ENCODE results near the gene OR6K3. TPM values are rescaled to one million over a fixed set of nuclear protein-coding genes. Genes with fewer than 3 reads are reported as not detected.

The OR6K3 gene
- total and polyA plus RNA-seq, 2 of the 13 experiments (the other 11 are each of a cell fraction or from before 2014, with no cell fraction given): not detected

DNA sequence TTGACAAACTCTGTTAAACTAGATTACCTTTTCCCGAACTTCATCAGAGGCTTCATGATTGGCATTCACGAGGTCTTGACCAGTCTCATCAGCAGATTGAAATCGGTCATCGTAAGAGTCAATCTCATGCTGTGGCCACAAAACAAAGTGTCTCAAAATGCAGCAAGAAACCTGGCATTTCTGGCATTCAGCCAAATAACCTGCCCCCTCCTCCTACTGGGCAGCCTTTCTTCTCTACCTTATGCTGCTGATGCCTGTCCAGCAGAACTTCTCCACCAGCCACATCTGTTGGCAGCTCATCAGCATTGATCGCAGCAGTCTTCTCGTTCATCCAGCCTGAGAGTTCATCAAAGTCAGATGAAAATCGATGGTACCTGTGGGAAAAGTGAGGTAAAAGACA lies 46.2 kb downstream of the OR6K3 start:
- in situ Hi-C loops (cut with HindIII; ENCODE audit: extremely low pct_ligation_motif_present, low pct_unique_long_range_greater_than_20kb): no loop called here
- no TSS peak for BruUV-seq (replicated peaks)
- Histone ChIP-seq H3K4me2 (ENCODE audit: low read depth, low read length) (no peak overlapping the region), H3K79me2 (ENCODE audit: insufficient read depth, low read length) (no peaks in the 10 kb centered on the region), H3K27ac (ENCODE audit: extremely low read length, insufficient read depth, low read length) (no peak overlapping the region), H3K4me3 (replicated peaks in 1 of 3; ENCODE audit: insufficient read depth in 1 of 3, low read depth in 2 of 3, low read length in 3 of 3) (no peak overlapping the region), H3K9me3 (ENCODE audit: low read length) (peaks cover 13% of the 10 kb centered on the region), H2AFZ (ENCODE audit: low read length) (no peak overlapping the region), H3K4me1 (ENCODE audit: insufficient read depth, low read length) (no peaks in the 10 kb centered on the region), H3K9ac (ENCODE audit: insufficient read depth, low read depth, low read length) (no peak overlapping the region), H3K36me3 (replicated peaks in 1 of 2; ENCODE audit: control insufficient read depth in 1 of 2, insufficient read depth in 2 of 2, low read length in 2 of 2) (no peaks in the 10 kb centered on the region), H3K27me3 (ENCODE audit: control insufficient read depth in 1 of 2, insufficient read depth in 2 of 2, low read length in 2 of 2) (no peaks in the 10 kb centered on the region; a peak in 1 of 5 replicates), H4K20me1 (ENCODE audit: insufficient read depth, low read length) (no peaks in the 10 kb centered on the region)
- no peak for TF ChIP-seq ZNF335 (CRISPR knock-in tag; IDR thresholded peaks at IDR 0.05)
- no peak for TF ChIP-seq MIXL1 (CRISPR knock-in tag; IDR thresholded peaks at IDR 0.05)
- TF ChIP-seq MTF1 (CRISPR knock-in tag; IDR thresholded peaks at IDR 0.05): no peak
- no peak for TF ChIP-seq ZNF557 (CRISPR knock-in tag; IDR thresholded peaks at IDR 0.05)
- TF ChIP-seq FOSL2 (CRISPR knock-in tag; IDR thresholded peaks at IDR 0.05): no peak
- TF ChIP-seq, protein P1, sequence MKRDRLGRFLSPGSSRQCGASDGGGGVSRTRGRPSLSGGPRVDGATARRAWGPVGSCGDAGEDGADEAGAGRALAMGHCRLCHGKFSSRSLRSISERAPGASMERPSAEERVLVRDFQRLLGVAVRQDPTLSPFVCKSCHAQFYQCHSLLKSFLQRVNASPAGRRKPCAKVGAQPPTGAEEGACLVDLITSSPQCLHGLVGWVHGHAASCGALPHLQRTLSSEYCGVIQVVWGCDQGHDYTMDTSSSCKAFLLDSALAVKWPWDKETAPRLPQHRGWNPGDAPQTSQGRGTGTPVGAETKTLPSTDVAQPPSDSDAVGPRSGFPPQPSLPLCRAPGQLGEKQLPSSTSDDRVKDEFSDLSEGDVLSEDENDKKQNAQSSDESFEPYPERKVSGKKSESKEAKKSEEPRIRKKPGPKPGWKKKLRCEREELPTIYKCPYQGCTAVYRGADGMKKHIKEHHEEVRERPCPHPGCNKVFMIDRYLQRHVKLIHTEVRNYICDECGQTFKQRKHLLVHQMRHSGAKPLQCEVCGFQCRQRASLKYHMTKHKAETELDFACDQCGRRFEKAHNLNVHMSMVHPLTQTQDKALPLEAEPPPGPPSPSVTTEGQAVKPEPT (CRISPR knock-in tag; IDR thresholded peaks at IDR 0.05; ENCODE audit: low read depth): no peak
- TF ChIP-seq ZNF572 (CRISPR knock-in tag; IDR thresholded peaks at IDR 0.05): no peak
- TF ChIP-seq ZNF724P (CRISPR knock-in tag; IDR thresholded peaks at IDR 0.05; ENCODE audit: borderline replicate concordance): no peak
- TF ChIP-seq ZFAT (CRISPR knock-in tag; conservative IDR thresholded peaks at IDR 0.05): no peak
- no peak for TF ChIP-seq NCOA5 (CRISPR knock-in tag; IDR thresholded peaks at IDR 0.05)
- TF ChIP-seq ZNF264 (CRISPR knock-in tag; IDR thresholded peaks at IDR 0.05): no peak
- TF ChIP-seq, protein P2, sequence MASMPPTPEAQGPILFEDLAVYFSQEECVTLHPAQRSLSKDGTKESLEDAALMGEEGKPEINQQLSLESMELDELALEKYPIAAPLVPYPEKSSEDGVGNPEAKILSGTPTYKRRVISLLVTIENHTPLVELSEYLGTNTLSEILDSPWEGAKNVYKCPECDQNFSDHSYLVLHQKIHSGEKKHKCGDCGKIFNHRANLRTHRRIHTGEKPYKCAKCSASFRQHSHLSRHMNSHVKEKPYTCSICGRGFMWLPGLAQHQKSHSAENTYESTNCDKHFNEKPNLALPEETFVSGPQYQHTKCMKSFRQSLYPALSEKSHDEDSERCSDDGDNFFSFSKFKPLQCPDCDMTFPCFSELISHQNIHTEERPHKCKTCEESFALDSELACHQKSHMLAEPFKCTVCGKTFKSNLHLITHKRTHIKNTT (CRISPR knock-in tag; IDR thresholded peaks at IDR 0.05): no peak
- no peak for TF ChIP-seq ARNT2 (CRISPR knock-in tag; IDR thresholded peaks at IDR 0.05; ENCODE audit: low read depth)
- TF ChIP-seq THAP11 (CRISPR knock-in tag; IDR thresholded peaks at IDR 0.05): no peak
- TF ChIP-seq IRX3 (CRISPR knock-in tag; IDR thresholded peaks at IDR 0.05; ENCODE audit: borderline replicate concordance, low read depth): no peak
- TF ChIP-seq PHF20 (CRISPR knock-in tag; IDR thresholded peaks at IDR 0.05): no peak
- CTCF ChIA-PET (ENCODE audit: low intra/inter-chr PET ratio, low total read pairs): no interaction called here
- FAIRE-seq (no peak), DNase-seq (ENCODE audit: low spot score) (no peak), ATAC-seq (no peak)
- POLR2A ChIA-PET: no interaction called here
- WGBS (ENCODE audit: low lambda C conversion rate): 32% methylated on average over 7 of the region's 7 CpGs
- intact Hi-C loops (cut with micrococcal nuclease; ENCODE audit: unreplicated experiment): no loop called here

Other genes starting within 250 kb of the OR6K3 start
- gene OR10R2, start 248.5 kb downstream of the OR6K3 start, total RNA-seq (2016; rRNA removed; fragmentation: Illumina TruSeq; extraction: Trizol): not detected in 2 replicates
- gene OR10R2, start 248.5 kb downstream of the OR6K3 start, polyA plus RNA-seq (2011; rRNA removed): not detected in 2 replicates
- not detected in 2 replicates for gene OR6Y1, start 166.3 kb downstream of the OR6K3 start, total RNA-seq (2016; rRNA removed; fragmentation: Illumina TruSeq; extraction: Trizol)
- gene OR6Y1, start 166.3 kb downstream of the OR6K3 start, polyA plus RNA-seq (2011; rRNA removed): not detected in 2 replicates
- not detected in 2 replicates for gene OR6P1, start 150.1 kb downstream of the OR6K3 start, total RNA-seq (2016; rRNA removed; fragmentation: Illumina TruSeq; extraction: Trizol)
- not detected in 2 replicates for gene OR6P1, start 150.1 kb downstream of the OR6K3 start, polyA plus RNA-seq (2011; rRNA removed)
- gene OR10X1, start 140.8 kb downstream of the OR6K3 start, total RNA-seq (2016; rRNA removed; fragmentation: Illumina TruSeq; extraction: Trizol): not detected in 2 replicates
- gene OR10X1, start 140.8 kb downstream of the OR6K3 start, polyA plus RNA-seq (2011; rRNA removed): not detected in 2 replicates
- not detected in 2 replicates for gene OR10Z1, start 115.5 kb downstream of the OR6K3 start, total RNA-seq (2016; rRNA removed; fragmentation: Illumina TruSeq; extraction: Trizol)
- gene OR10Z1, start 115.5 kb downstream of the OR6K3 start, polyA plus RNA-seq (2011; rRNA removed): not detected in 2 replicates
- not detected in 2 replicates for gene SPTA1, start 34.0 kb downstream of the OR6K3 start, total RNA-seq (2016; rRNA removed; fragmentation: Illumina TruSeq; extraction: Trizol)
- not detected in 2 replicates for gene SPTA1, start 34.0 kb downstream of the OR6K3 start, polyA plus RNA-seq (2011; rRNA removed)
- not detected in 2 replicates for gene OR6K2, start 20.1 kb downstream of the OR6K3 start, total RNA-seq (2016; rRNA removed; fragmentation: Illumina TruSeq; extraction: Trizol)
- not detected in 2 replicates for gene OR6K2, start 20.1 kb downstream of the OR6K3 start, polyA plus RNA-seq (2011; rRNA removed)
- gene OR6K6, start 34.0 kb upstream of the OR6K3 start, total RNA-seq (2016; rRNA removed; fragmentation: Illumina TruSeq; extraction: Trizol): not detected in 2 replicates
- gene OR6K6, start 34.0 kb upstream of the OR6K3 start, polyA plus RNA-seq (2011; rRNA removed): not detected in 2 replicates
- gene OR6N1, start 51.5 kb upstream of the OR6K3 start, total RNA-seq (2016; rRNA removed; fragmentation: Illumina TruSeq; extraction: Trizol): not detected in 2 replicates
- gene OR6N1, start 51.5 kb upstream of the OR6K3 start, polyA plus RNA-seq (2011; rRNA removed): not detected in 2 replicates
- gene OR6N2, start 60.5 kb upstream of the OR6K3 start, total RNA-seq (2016; rRNA removed; fragmentation: Illumina TruSeq; extraction: Trizol): not detected in 2 replicates
- gene OR6N2, start 60.5 kb upstream of the OR6K3 start, polyA plus RNA-seq (2011; rRNA removed): not detected in 2 replicates
- gene MNDA, start 110.6 kb upstream of the OR6K3 start, total RNA-seq (2016; rRNA removed; fragmentation: Illumina TruSeq; extraction: Trizol): not detected in 2 replicates
- not detected in 2 replicates for gene MNDA, start 110.6 kb upstream of the OR6K3 start, polyA plus RNA-seq (2011; rRNA removed)
- not detected in 2 replicates for gene PYHIN1, start 210.8 kb upstream of the OR6K3 start, total RNA-seq (2016; rRNA removed; fragmentation: Illumina TruSeq; extraction: Trizol)
- gene PYHIN1, start 210.8 kb upstream of the OR6K3 start, polyA plus RNA-seq (2011; rRNA removed): not detected in 2 replicates